Measurements from ENCODE around the gene NABP2. TPM values are rescaled to one million over a fixed set of nuclear protein-coding genes. Genes with fewer than 3 reads are reported as not detected.

The NABP2 gene
- total RNA-seq, 1 donor from 2014 or later, result 19.8 TPM

- Mint-ChIP-seq H3K4me3 (ENCODE audit: unreplicated experiment) (no peak overlapping the region), H3K27ac (ENCODE audit: unreplicated experiment) (no peak overlapping the region), H3K9me3 (ENCODE audit: unreplicated experiment) (no peaks in the 10 kb centered on the region), H3K27me3 (ENCODE audit: unreplicated experiment) (peaks cover 7% of the 10 kb centered on the region), H3K4me1 (ENCODE audit: unreplicated experiment) (peaks cover 27% of the 10 kb centered on the region), H3K36me3 (ENCODE audit: low read depth, unreplicated experiment) (peaks cover 23% of the 10 kb centered on the region)
- DNase-seq (ENCODE audit: low spot score), result no peak
- TF ChIP-seq, protein P1, sequence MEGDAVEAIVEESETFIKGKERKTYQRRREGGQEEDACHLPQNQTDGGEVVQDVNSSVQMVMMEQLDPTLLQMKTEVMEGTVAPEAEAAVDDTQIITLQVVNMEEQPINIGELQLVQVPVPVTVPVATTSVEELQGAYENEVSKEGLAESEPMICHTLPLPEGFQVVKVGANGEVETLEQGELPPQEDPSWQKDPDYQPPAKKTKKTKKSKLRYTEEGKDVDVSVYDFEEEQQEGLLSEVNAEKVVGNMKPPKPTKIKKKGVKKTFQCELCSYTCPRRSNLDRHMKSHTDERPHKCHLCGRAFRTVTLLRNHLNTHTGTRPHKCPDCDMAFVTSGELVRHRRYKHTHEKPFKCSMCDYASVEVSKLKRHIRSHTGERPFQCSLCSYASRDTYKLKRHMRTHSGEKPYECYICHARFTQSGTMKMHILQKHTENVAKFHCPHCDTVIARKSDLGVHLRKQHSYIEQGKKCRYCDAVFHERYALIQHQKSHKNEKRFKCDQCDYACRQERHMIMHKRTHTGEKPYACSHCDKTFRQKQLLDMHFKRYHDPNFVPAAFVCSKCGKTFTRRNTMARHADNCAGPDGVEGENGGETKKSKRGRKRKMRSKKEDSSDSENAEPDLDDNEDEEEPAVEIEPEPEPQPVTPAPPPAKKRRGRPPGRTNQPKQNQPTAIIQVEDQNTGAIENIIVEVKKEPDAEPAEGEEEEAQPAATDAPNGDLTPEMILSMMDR (IDR thresholded peaks at IDR 0.05; ENCODE audit: unreplicated experiment), result no peak
Observed at GRCh38 chr12:56202366-56202765, 21.8 kb upstream of the NABP2 start.

- no peak for DNase-seq (ENCODE audit: low spot score)
- Mint-ChIP-seq H3K4me3 (ENCODE audit: unreplicated experiment) (no peak overlapping the region), H3K36me3 (ENCODE audit: low read depth, unreplicated experiment) (peaks cover 28% of the 10 kb centered on the region), H3K4me1 (ENCODE audit: unreplicated experiment) (peaks cover 23% of the 10 kb centered on the region), H3K9me3 (ENCODE audit: unreplicated experiment) (no peaks in the 10 kb centered on the region), H3K27me3 (ENCODE audit: unreplicated experiment) (peaks cover 7% of the 10 kb centered on the region), H3K27ac (ENCODE audit: unreplicated experiment) (no peak overlapping the region)
- TF ChIP-seq, protein P1 (IDR thresholded peaks at IDR 0.05; ENCODE audit: unreplicated experiment), result no peak
Observed at GRCh38 chr12:56202838-56203237, 21.3 kb upstream of the NABP2 start.

- Mint-ChIP-seq H3K4me1 (ENCODE audit: unreplicated experiment) (peaks cover 8% of the 10 kb centered on the region), H3K27ac (ENCODE audit: unreplicated experiment) (peak overlapping the region; percentile 25), H3K4me3 (ENCODE audit: unreplicated experiment) (peak overlapping the region; percentile 70), H3K9me3 (ENCODE audit: unreplicated experiment) (no peaks in the 10 kb centered on the region), H3K27me3 (ENCODE audit: unreplicated experiment) (peaks cover 4% of the 10 kb centered on the region), H3K36me3 (ENCODE audit: low read depth, unreplicated experiment) (peaks cover 34% of the 10 kb centered on the region)
- TF ChIP-seq, protein P1 (IDR thresholded peaks at IDR 0.05; ENCODE audit: unreplicated experiment), result no peak
- DNase-seq (ENCODE audit: low spot score), result no peak
Observed at GRCh38 chr12:56204275-56204674, 19.9 kb upstream of the NABP2 start.

DNA sequence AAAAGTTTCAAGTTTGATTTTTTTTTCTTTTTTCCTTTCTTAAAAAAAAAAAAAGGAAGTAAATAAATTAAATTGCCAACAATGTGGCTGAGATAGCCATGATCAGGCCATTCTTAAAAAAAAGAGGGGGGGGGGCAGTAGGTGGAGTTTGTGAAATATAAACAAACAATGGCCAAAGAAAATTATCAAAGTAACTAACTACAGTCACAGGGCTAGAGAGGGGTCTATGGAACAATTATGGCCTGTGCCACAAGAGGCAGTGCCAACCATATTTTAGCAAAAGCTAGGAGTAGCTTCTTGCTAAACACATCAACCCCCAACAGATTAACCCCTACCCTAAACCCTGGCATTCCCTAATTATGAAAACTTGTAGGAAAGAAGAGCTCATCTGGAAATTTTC is 18.7 kb upstream of the NABP2 start:
- Mint-ChIP-seq H3K4me3 (ENCODE audit: unreplicated experiment) (no peak overlapping the region), H3K36me3 (ENCODE audit: low read depth, unreplicated experiment) (peaks cover 43% of the 10 kb centered on the region), H3K27me3 (ENCODE audit: unreplicated experiment) (peaks cover 2% of the 10 kb centered on the region), H3K27ac (ENCODE audit: unreplicated experiment) (peak overlapping the region; percentile 36), H3K9me3 (ENCODE audit: unreplicated experiment) (no peaks in the 10 kb centered on the region), H3K4me1 (ENCODE audit: unreplicated experiment) (peaks cover 8% of the 10 kb centered on the region)
- TF ChIP-seq, protein P1 (IDR thresholded peaks at IDR 0.05; ENCODE audit: unreplicated experiment), result no peak
- DNase-seq (ENCODE audit: low spot score), result no peak

- Mint-ChIP-seq H3K27me3 (ENCODE audit: unreplicated experiment) (peaks cover 2% of the 10 kb centered on the region), H3K9me3 (ENCODE audit: unreplicated experiment) (no peaks in the 10 kb centered on the region), H3K27ac (ENCODE audit: unreplicated experiment) (peak overlapping the region; percentile 72), H3K36me3 (ENCODE audit: low read depth, unreplicated experiment) (peaks cover 51% of the 10 kb centered on the region), H3K4me1 (ENCODE audit: unreplicated experiment) (peaks cover 8% of the 10 kb centered on the region), H3K4me3 (ENCODE audit: unreplicated experiment) (peak overlapping the region; percentile 81)
- TF ChIP-seq, protein P1 (IDR thresholded peaks at IDR 0.05; ENCODE audit: unreplicated experiment), result peak; percentile 51
- DNase-seq (ENCODE audit: low spot score), result peak; percentile 71
Observed at GRCh38 chr12:56206452-56207166, 17.5 kb upstream of the NABP2 start.

Measured in endothelial cell (in vitro differentiated cells).